NCI-H1930 (cell line): Measurements from ENCODE around the gene ZNF432.
A peak's percentile ranks its signal among the peaks of the same experiment; 100 is the strongest.

Experiments used
- DNase-seq, 2 experiments: peaks; one replicate each; lab custom pipeline; 2025; lab: John Stamatoyannopoulos, UW

ZNF432 gene

DNA sequence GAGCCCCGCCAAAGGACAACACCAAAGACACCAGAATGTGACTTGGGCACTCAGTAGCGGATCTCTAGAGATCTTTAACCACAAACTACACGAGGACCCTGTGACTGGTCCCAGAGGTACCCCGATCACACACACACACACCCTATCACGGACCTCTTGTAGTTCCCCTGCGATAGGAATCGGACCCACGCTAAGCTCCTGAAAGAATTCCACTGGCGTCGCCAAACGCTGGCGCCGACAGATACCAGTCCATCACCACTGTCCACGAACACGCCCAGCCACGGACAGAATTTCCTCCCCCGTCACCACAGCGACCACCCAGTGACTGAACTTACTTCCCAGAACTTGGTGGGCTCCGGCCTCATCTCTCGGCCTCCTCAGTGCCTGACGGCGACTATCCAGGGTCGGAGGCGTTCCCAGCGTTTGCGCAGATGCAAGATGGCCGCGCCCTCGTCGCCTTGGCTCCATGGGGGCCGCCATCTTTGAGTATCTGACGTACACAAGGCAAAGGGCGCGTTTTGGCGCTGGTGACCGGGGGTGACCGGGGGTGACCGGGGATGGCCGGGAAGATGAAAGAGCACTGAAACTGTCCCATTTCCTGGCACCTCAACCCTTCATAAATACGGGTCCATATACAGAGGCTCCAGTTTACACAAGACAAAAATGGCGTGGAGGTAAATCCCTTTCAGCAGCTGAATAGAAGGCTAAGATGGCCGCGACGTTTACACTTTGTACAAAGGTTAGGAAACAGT lies 40.7 kb downstream of the ZNF432 start, which contains the start of gene ZNF615:
TSS of gene ZNF615 (minus strand) at position 406 of the 752 bp plus-strand sequence. CDS start 4,500 bp downstream, outside the sequence.
- peak; percentile 84 to 94 for DNase-seq

GRCh38 chr19:52007451-52007805 lies 41.2 kb downstream of the ZNF432 start:
- DNase-seq: no peak

- DNase-seq: no peak
Measured at GRCh38 chr19:51994048-51994644, 54.5 kb downstream of the ZNF432 start.

GRCh38 chr19:51993422-51993821 lies 55.2 kb downstream of the ZNF432 start:
- no peak for DNase-seq

GRCh38 chr19:51986309-51987291 lies 62.0 kb downstream of the ZNF432 start, which contains the start of gene ZNF350:
Gene ZNF350 (minus strand): TSS chr19:51986840. CDS start chr19:51974360, 12,480 bp downstream.
- peak; percentile 93 for DNase-seq

GRCh38 chr19:51983361-51983760 lies 65.3 kb downstream of the ZNF432 start:
- DNase-seq: no peak
